GM18502 (cell line): ENCODE measurements around the gene PAXX.
A peak's percentile ranks its signal among the peaks of the same experiment; 100 is the strongest.
"Not testable (repeated sequence)": the region's sequence is repeated elsewhere in the genome, so short reads cannot be mapped to it uniquely, and the experiment has no call there.

Experiments
- ATAC-seq: cut with Tn5 transposase; IDR thresholded peaks from one replicate; pipeline ENCODE4 v1.9.1; 2021; ENCODE audit warnings: mild to moderate bottlenecking; ENCODE audit not compliant: unreplicated experiment, poor library complexity

The PAXX gene

GRCh38 chr9:136997830-136998234, 5.6 kb downstream of the PAXX start:
- ATAC-seq = no peak

- ATAC-seq = peak; percentile 62
These were observed 8.1 kb downstream of the PAXX start for GRCh38 chr9:137000177-137000930.

- no peak for ATAC-seq
These were observed 9.8 kb downstream of the PAXX start for GRCh38 chr9:137001857-137002645.

- ATAC-seq = no peak
These were observed 10.4 kb downstream of the PAXX start for GRCh38 chr9:137002646-137003041.

GRCh38 chr9:137004285-137004684, 12.1 kb downstream of the PAXX start:
- ATAC-seq = not testable (repeated sequence)

GRCh38 chr9:137006116-137007003, 14.1 kb downstream of the PAXX start:
- ATAC-seq = no peak

- no peak for ATAC-seq
These were observed 15.0 kb downstream of the PAXX start for GRCh38 chr9:137007108-137007815.

GRCh38 chr9:137007816-137008270, 15.6 kb downstream of the PAXX start:
- no peak for ATAC-seq

GRCh38 chr9:137008312-137008711, 16.1 kb downstream of the PAXX start:
- no peak for ATAC-seq

GRCh38 chr9:137009217-137009616, 17.0 kb downstream of the PAXX start:
- ATAC-seq = no peak

GRCh38 chr9:137009938-137010732, 17.9 kb downstream of the PAXX start:
- no peak for ATAC-seq

- ATAC-seq = no peak
These were observed 18.9 kb downstream of the PAXX start for GRCh38 chr9:137011156-137011555.

- ATAC-seq = no peak
These were observed 19.9 kb downstream of the PAXX start for GRCh38 chr9:137011907-137012675.

- no peak for ATAC-seq
These were observed 20.7 kb downstream of the PAXX start for GRCh38 chr9:137012694-137013570.

- ATAC-seq = no peak
These were observed 21.3 kb downstream of the PAXX start for GRCh38 chr9:137013571-137013940.

- ATAC-seq = no peak
These were observed 21.9 kb downstream of the PAXX start for GRCh38 chr9:137014166-137014565.

- ATAC-seq = no peak
These were observed 22.7 kb downstream of the PAXX start for GRCh38 chr9:137014776-137015539.
